GM13976 (cell line): ENCODE data around the gene LUC7L2.

Experiments used
- DNase-seq: peaks from one replicate; pipeline ENCODE4 v3.0.0; 2012; ENCODE audit warnings: low spot score
- CTCF ChIP-seq: IDR thresholded peaks from 2 replicates; pipeline ENCODE4 v1.5.1; 2012; ENCODE audit warnings: borderline replicate concordance, mild to moderate bottlenecking; ENCODE audit not compliant: insufficient read depth; ENCODE audit errors: extremely low read depth, missing control alignments, control extremely low read depth
- in situ Hi-C: fragments of 300-500 bp; cut with MboI; formaldehyde crosslinking; loops from one replicate; pipeline ENCODE4 v1.12.0; 2022; ENCODE audit warnings: low sequenced_read_pairs, mixed read lengths, inconsistent platforms; ENCODE audit not compliant: unreplicated experiment

The LUC7L2 gene

GRCh38 chr7:139340808-139341057 is 19.0 kb upstream of the LUC7L2 start:
- in situ Hi-C loops, result no loop called here
- no peak for DNase-seq

GRCh38 chr7:139341058-139341775 is 18.5 kb upstream of the LUC7L2 start, which contains the start of gene FMC1:
FMC1 (plus strand) TSS chr7:139341337; CDS start chr7:139341385, 48 bp downstream.
- in situ Hi-C loops, result no loop called here
- DNase-seq, result peak; percentile 86
- TF ChIP-seq CTCF, result peak; percentile 27

More at GRCh38 chr7:139340808-139341057, 19.0 kb upstream of the LUC7L2 start:
- no peak for TF ChIP-seq CTCF

- in situ Hi-C loops, result no loop called here
- no peak for DNase-seq
- no peak for TF ChIP-seq CTCF
Measured at GRCh38 chr7:139341776-139342226, 17.9 kb upstream of the LUC7L2 start.

GRCh38 chr7:139345042-139345441 is 14.7 kb upstream of the LUC7L2 start:
- DNase-seq, result no peak
- no peak for TF ChIP-seq CTCF
- in situ Hi-C loops, result no loop called here

- TF ChIP-seq CTCF, result no peak
- DNase-seq, result no peak
- in situ Hi-C loops, result no loop called here
Measured at GRCh38 chr7:139351027-139351426, 8.7 kb upstream of the LUC7L2 start.

- in situ Hi-C loops, result no loop called here
- TF ChIP-seq CTCF, result no peak
- no peak for DNase-seq
Measured at GRCh38 chr7:139354729-139355128, 5.0 kb upstream of the LUC7L2 start.
